Thyroid gland (tissue), 4 donors: ENCODE results near the gene UBXN2A. TPM values are rescaled to one million over a fixed set of nuclear protein-coding genes. Genes with fewer than 3 reads are reported as not detected.

Source experiments
- DNase-seq, 2 donors: peaks; one replicate each; pipeline ENCODE4 v3.0.0-alpha.2; 2019
- H3K27ac ChIP-seq, 3 donors: fragments of 200-600 bp; sonication (generic); 1 replicate in 2 of 3; 2 replicates in 1 of 3; pipeline ENCODE4 v1.5.1; 2016 to 2019; ENCODE audit warnings: mild to moderate bottlenecking in 1 of 3, moderate library complexity in 1 of 3
- H3K27me3 ChIP-seq: fragments of 200-600 bp; sonication (generic); one replicate; pipeline ENCODE4 v1.5.1; 2019
- H3K36me3 ChIP-seq, 2 donors: fragments of 200-600 bp; sonication (generic); one replicate each; pipeline ENCODE4 v1.5.1; 2016 to 2019
- H3K4me1 ChIP-seq, 2 donors: fragments of 200-600 bp; sonication (generic); one replicate each; pipeline ENCODE4 v1.5.1; 2017 to 2019
- H3K4me3 ChIP-seq, 3 donors: fragments of 200-600 bp; sonication (generic); replicated peaks in 1 of 3; 1 replicate in 2 of 3; 2 replicates in 1 of 3; pipeline ENCODE4 v1.5.1; 2016; ENCODE audit warnings: mild to moderate bottlenecking in 1 of 3
- H3K9me3 ChIP-seq: fragments of 200-600 bp; sonication (generic); one replicate; pipeline ENCODE4 v1.5.1; 2017
- CTCF ChIP-seq, 6 experiments: fragments of 200-600 bp in 3 of 6; fragments of 450-650 bp in 3 of 6; sonication (generic) in 3 of 6; IDR thresholded peaks; one replicate each; pipeline ENCODE4 v1.5.1; 2016 to 2019; ENCODE audit warnings: antibody characterized with exemption in 6 of 6, mild to moderate bottlenecking in 2 of 6, inconsistent platforms in 1 of 6, moderate library complexity in 1 of 6
- POLR2A ChIP-seq, 2 donors: fragments of 450-650 bp; IDR thresholded peaks; one replicate each; pipeline ENCODE4 v1.6.1; 2017; ENCODE audit warnings: antibody characterized with exemption in 2 of 2, mild to moderate bottlenecking in 2 of 2, moderate library complexity in 1 of 2
- WGBS, 2 donors: methylation state at CpG; one replicate each; pipeline ENCODE4 v1.1.5; 2017; 5-methylcytosine and 5-hydroxymethylcytosine counted together
- intact Hi-C: fragments of 100-400 bp; cut with DNase I; formaldehyde crosslinking; loops from one replicate; pipeline ENCODE4 v1.15.1; 2023
- total RNA-seq, 4 donors: library from RNA; depleted of rRNA; stranded (reverse); fragments of >200 nt; gene quantifications; one replicate each; pipeline ENCODE4 v1.2.3, GENCODE V29; 2016

The UBXN2A gene
- total RNA-seq, 4 donors from 2014 or later = 10.7 to 14.9 (median 13.7) TPM

DNA sequence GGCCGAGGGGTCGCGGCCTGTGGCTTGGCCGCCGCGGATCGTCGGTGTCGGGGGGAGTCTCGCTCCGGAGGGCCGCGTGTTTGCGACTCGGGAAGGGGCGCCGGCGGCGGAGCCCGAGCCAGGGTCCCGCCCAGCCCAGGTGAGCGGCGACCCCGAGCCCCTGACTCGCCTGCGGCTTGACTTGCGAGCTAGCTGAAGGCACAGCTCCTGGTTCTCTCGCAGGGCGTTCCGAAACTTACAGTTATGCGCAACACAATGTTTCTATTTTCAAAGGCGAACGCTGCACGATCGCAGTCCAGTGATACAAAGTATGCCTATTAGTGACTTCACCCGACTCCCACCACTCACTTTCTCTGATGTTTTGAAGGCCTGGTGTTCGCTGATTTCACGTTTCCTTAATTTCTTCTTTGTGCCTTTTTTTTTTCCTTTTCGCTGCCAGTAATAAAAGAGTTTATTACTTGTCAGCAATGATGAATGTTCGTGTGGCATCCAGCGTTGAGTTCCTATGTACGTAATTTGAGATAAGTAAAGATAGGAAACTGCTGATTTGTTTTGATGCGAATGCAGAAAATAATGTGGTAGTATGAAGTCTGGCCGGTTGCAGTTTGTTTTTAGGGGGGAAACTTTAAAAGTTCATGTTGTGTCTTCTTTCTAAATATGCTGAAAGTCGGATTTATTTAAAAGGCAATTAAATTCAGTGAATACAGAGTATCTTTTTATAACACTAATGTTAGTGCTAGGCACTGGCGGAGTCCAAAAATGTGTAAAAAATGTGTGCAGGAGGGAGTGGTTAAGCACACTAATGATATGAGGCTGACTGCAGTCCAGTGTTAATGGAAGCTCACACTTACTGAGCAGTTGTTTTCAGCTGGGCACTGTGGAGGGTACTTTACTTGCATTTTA lies 706 bp downstream of the UBXN2A start:
- no peak for TF ChIP-seq POLR2A (IDR thresholded peaks at IDR 0.05)
- TF ChIP-seq CTCF (IDR thresholded peaks at IDR 0.05) = no peak
- no peaks in the 10 kb centered on the region for H3K36me3 ChIP-seq
- no peaks in the 10 kb centered on the region for H3K9me3 ChIP-seq
- peak; percentile 42 to 51 for DNase-seq
- WGBS, 2 donors = 1 to 3% methylated on average over 19 to 25 of the region's 46 CpGs
- H3K27me3 ChIP-seq = no peaks in the 10 kb centered on the region
- H3K4me3 ChIP-seq = peak overlapping the region; percentile 55 to 74 (median 58)
- peaks cover 7 to 13% of the 10 kb centered on the region in 2 donors for H3K4me1 ChIP-seq
- peak overlapping the region; percentile 61 to 91 (median 91) for H3K27ac ChIP-seq
- intact Hi-C loops = no loop called here

- Histone ChIP-seq H3K4me1 (peaks cover 7 to 13% of the 10 kb centered on the region in 2 donors), H3K27ac (no peak overlapping the region), H3K27me3 (no peaks in the 10 kb centered on the region), H3K4me3 (no peak overlapping the region), H3K36me3 (no peaks in the 10 kb centered on the region), H3K9me3 (no peaks in the 10 kb centered on the region)
- no peak for DNase-seq
- intact Hi-C loops = no loop called here
- no peak for TF ChIP-seq CTCF (IDR thresholded peaks at IDR 0.05)
- TF ChIP-seq POLR2A (IDR thresholded peaks at IDR 0.05) = no peak
- WGBS, 2 donors = 80 to 82% methylated on average over 8 of the region's 8 CpGs
Observed at GRCh38 chr2:23941644-23942043, 1.4 kb downstream of the UBXN2A start.

DNA sequence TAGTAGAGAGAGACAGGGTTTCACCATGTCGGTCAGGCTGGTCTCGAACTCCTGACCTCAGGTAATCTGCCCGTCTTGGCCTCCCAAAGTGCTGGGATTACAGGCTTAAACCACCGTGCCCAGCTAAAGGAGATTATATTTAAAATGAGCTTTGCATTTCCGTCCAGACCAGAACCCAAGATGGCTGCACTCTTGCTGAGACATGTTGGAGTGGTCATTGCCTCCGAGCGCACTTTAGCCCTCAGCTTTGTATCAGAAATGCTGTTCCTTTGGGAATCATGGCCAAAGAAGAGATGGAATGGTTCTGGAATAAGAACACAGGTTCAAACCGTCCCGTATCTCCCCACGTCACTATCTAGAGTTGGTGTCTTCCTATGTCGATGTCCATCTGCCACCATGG lies 3.4 kb downstream of the UBXN2A start:
- Histone ChIP-seq H3K27ac (no peak overlapping the region), H3K27me3 (no peaks in the 10 kb centered on the region), H3K36me3 (no peaks in the 10 kb centered on the region), H3K4me1 (peaks cover 7 to 13% of the 10 kb centered on the region in 2 donors), H3K4me3 (no peak overlapping the region), H3K9me3 (no peaks in the 10 kb centered on the region)
- TF ChIP-seq CTCF (IDR thresholded peaks at IDR 0.05) (no peak), POLR2A (IDR thresholded peaks at IDR 0.05) (no peak)
- intact Hi-C loops = no loop called here
- 98 to 99% methylated on average over 11 of the region's 11 CpGs for WGBS, 2 donors
- DNase-seq = no peak

- Histone ChIP-seq H3K9me3 (no peaks in the 10 kb centered on the region), H3K36me3 (no peaks in the 10 kb centered on the region), H3K4me1 (peaks cover 7 to 12% of the 10 kb centered on the region in 2 donors), H3K27ac (no peak overlapping the region), H3K4me3 (no peak overlapping the region), H3K27me3 (no peaks in the 10 kb centered on the region)
- no peak for DNase-seq
- intact Hi-C loops = no loop called here
- WGBS, 2 donors = 82 to 93% methylated on average over 1 of the region's 1 CpG
- TF ChIP-seq CTCF (IDR thresholded peaks at IDR 0.05) = no peak
- no peak for TF ChIP-seq POLR2A (IDR thresholded peaks at IDR 0.05)
Observed at GRCh38 chr2:23944527-23944926, 4.3 kb downstream of the UBXN2A start.

- intact Hi-C loops = no loop called here
- no peak for DNase-seq
- no peaks in the 10 kb centered on the region for H3K36me3 ChIP-seq
- TF ChIP-seq POLR2A (IDR thresholded peaks at IDR 0.05) (no peak), CTCF (IDR thresholded peaks at IDR 0.05) (no peak)
- no peak overlapping the region for H3K27ac ChIP-seq
- H3K9me3 ChIP-seq = no peaks in the 10 kb centered on the region
- no peak overlapping the region for H3K4me3 ChIP-seq
- peaks cover 7 to 10% of the 10 kb centered on the region in 2 donors for H3K4me1 ChIP-seq
- no peaks in the 10 kb centered on the region for H3K27me3 ChIP-seq
Observed at GRCh38 chr2:23944976-23945375, 4.7 kb downstream of the UBXN2A start.
